Measurements from ENCODE around the gene VANGL2.
"Not testable (repeated sequence)": the region's sequence is repeated elsewhere in the genome, so short reads cannot be mapped to it uniquely, and the experiment has no call there.

The VANGL2 gene

GRCh38 chr1:160370561-160371345 lies 29.6 kb upstream of the VANGL2 start:
- no peak for DNase-seq

- no peak for DNase-seq
Observed at GRCh38 chr1:160371346-160371631, 29.1 kb upstream of the VANGL2 start.

GRCh38 chr1:160371756-160372155 lies 28.6 kb upstream of the VANGL2 start:
- DNase-seq = no peak

- DNase-seq = no peak
Observed at GRCh38 chr1:160373696-160374095, 26.7 kb upstream of the VANGL2 start.

GRCh38 chr1:160374306-160375110 lies 25.9 kb upstream of the VANGL2 start:
- DNase-seq = peak in 1 of 2 experiments; percentile 4

GRCh38 chr1:160375788-160376524 lies 24.4 kb upstream of the VANGL2 start:
- DNase-seq = peak; percentile 27 to 30

GRCh38 chr1:160376525-160377131 lies 23.7 kb upstream of the VANGL2 start:
- peak; percentile 20 to 40 for DNase-seq

GRCh38 chr1:160377585-160378206 lies 22.7 kb upstream of the VANGL2 start:
- peak in 1 of 2 experiments; percentile 13 for DNase-seq

GRCh38 chr1:160384812-160385211 lies 15.6 kb upstream of the VANGL2 start:
- DNase-seq = not testable (repeated sequence)

GRCh38 chr1:160388406-160388805 lies 12.0 kb upstream of the VANGL2 start:
- not testable (repeated sequence) for DNase-seq

GRCh38 chr1:160394673-160395072 lies 5.7 kb upstream of the VANGL2 start:
- peak in 1 of 2 experiments; percentile 1 for DNase-seq

- no peak for DNase-seq
Observed at GRCh38 chr1:160397651-160398050, 2.7 kb upstream of the VANGL2 start.

- DNase-seq = peak in 1 of 2 experiments; percentile 14
Observed at GRCh38 chr1:160398823-160399222, 1.5 kb upstream of the VANGL2 start.

GRCh38 chr1:160399544-160400222 lies 681 bp upstream of the VANGL2 start:
- DNase-seq = peak in 1 of 2 experiments; percentile 14

- peak in 1 of 2 experiments; percentile 24 for DNase-seq
Observed at GRCh38 chr1:160400646-160401486, 502 bp downstream of the VANGL2 start.

- peak in 1 of 2 experiments; percentile 16 for DNase-seq
Observed at GRCh38 chr1:160401487-160401805, 1.1 kb downstream of the VANGL2 start.

- peak in 1 of 2 experiments; percentile 17 for DNase-seq
Observed at GRCh38 chr1:160402001-160402795, 1.8 kb downstream of the VANGL2 start.

- peak in 1 of 2 experiments; percentile 2 for DNase-seq
Observed at GRCh38 chr1:160403244-160403643, 2.9 kb downstream of the VANGL2 start.

- DNase-seq = peak in 1 of 2 experiments; percentile 10
Observed at GRCh38 chr1:160404094-160404493, 3.7 kb downstream of the VANGL2 start.

- DNase-seq = peak in 1 of 2 experiments; percentile 4
Observed at GRCh38 chr1:160405331-160405877, 5.0 kb downstream of the VANGL2 start.
